Left ventricle myocardium inferior (tissue), 1 donor: ENCODE measurements around the gene CES5A. TPM values are rescaled to one million over a fixed set of nuclear protein-coding genes. Genes with fewer than 3 reads are reported as not detected.

Source experiments
- DNase-seq: peaks from one replicate; pipeline ENCODE4 v3.0.0-alpha.2; 2020
- H3K27ac ChIP-seq: fragments of 200-600 bp; replicated peaks from 2 replicates; pipeline ENCODE4 v1.8.0; 2021
- H3K27me3 ChIP-seq: fragments of 200-600 bp; 2 replicates; pipeline ENCODE4 v1.8.0; 2021; ENCODE audit warnings: low read depth
- H3K36me3 ChIP-seq: fragments of 200-600 bp; 2 replicates; pipeline ENCODE4 v1.8.0; 2021
- H3K4me1 ChIP-seq: fragments of 200-600 bp; 2 replicates; pipeline ENCODE4 v1.8.0; 2021
- H3K4me3 ChIP-seq: fragments of 200-600 bp; 2 replicates; pipeline ENCODE4 v1.8.0; 2021; ENCODE audit warnings: mild to moderate bottlenecking, moderate library complexity
- H3K9me3 ChIP-seq: fragments of 200-600 bp; replicated peaks from 2 replicates; pipeline ENCODE4 v1.8.0; 2021
- intact Hi-C: fragments of 100-400 bp; cut with micrococcal nuclease; formaldehyde crosslinking; loops from one replicate; pipeline ENCODE4 v1.11.0; 2022
- long read RNA-seq: library from polyadenylated mRNA; unstranded; transcript quantifications from one replicate; pipeline ENCODE4 v2.0.0, GENCODE V29; 2021
- total RNA-seq: library from RNA; stranded (reverse); fragmentation: NEBNext Ultra II Directional; extraction: Animal tissue kit (Norgen Biotek cat#: 25700); gene quantifications from one replicate; pipeline ENCODE4 v1.2.1, GENCODE V29; 2021
- TF ChIP-seq, protein P1 (sequence below): fragments of 200-600 bp; IDR thresholded peaks from 2 replicates; pipeline ENCODE4 v1.8.0; 2021; ENCODE audit warnings: antibody characterized with exemption, mild to moderate bottlenecking, borderline replicate concordance
- donor health status: DM: no; HTN: yes; CAD: no; lungs with severe emphysema.

Gene CES5A
- not detected for total RNA-seq
- long read RNA-seq = 0 reads

DNA sequence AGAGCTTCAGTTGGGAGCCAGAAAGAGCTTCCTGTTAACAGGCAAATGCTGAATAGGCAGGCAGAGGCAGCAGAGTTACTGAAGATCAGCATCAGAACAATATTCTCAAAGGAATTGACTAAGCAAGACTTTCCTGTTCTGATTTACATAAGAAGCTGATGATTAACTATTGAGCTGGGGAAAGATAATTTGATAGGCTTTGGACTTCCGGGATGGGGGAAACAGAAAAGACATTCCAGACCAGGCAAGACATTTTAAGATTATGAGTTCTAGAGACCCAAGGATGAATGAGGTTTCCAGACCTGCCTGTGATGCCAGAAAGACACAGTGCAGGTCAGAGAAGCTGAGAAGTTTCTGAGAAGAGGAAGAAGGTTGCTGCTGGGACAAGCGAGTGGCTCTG is at the start of gene CES5A:
Gene CES5A, minus strand, starts transcription at position 101 of the 400 bp plus-strand sequence. CDS start 152 bp downstream, outside the sequence.
- TF ChIP-seq, protein P1, sequence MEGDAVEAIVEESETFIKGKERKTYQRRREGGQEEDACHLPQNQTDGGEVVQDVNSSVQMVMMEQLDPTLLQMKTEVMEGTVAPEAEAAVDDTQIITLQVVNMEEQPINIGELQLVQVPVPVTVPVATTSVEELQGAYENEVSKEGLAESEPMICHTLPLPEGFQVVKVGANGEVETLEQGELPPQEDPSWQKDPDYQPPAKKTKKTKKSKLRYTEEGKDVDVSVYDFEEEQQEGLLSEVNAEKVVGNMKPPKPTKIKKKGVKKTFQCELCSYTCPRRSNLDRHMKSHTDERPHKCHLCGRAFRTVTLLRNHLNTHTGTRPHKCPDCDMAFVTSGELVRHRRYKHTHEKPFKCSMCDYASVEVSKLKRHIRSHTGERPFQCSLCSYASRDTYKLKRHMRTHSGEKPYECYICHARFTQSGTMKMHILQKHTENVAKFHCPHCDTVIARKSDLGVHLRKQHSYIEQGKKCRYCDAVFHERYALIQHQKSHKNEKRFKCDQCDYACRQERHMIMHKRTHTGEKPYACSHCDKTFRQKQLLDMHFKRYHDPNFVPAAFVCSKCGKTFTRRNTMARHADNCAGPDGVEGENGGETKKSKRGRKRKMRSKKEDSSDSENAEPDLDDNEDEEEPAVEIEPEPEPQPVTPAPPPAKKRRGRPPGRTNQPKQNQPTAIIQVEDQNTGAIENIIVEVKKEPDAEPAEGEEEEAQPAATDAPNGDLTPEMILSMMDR = no peak
- no peaks in the 10 kb centered on the region for H3K9me3 ChIP-seq
- H3K4me1 ChIP-seq = no peaks in the 10 kb centered on the region
- H3K27ac ChIP-seq = no peak within 1 kb of the TSS
- no peak for DNase-seq
- H3K36me3 ChIP-seq = no peaks in the 10 kb centered on the region
- H3K27me3 ChIP-seq = peaks cover 41% of the 10 kb centered on the region
- intact Hi-C loops = no loop called here
- H3K4me3 ChIP-seq = no peak within 1 kb of the TSS

DNA sequence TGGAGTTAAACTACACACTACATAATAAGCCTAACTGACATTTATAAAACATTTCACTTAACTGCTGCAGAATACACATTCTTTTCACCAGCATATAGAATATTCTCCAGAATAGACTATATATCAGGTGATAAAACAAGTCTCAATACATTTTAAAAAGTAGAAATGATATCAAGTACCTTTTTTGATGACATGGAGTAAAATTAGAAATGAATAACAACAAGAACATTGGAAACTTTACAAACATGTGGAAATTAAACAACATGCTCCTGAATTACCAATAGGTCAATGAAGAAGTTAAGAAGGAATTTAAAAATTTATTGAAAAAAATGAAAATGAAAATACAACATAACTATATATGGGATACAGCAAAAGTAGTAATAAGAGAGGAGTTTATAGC is 47.5 kb upstream of the CES5A start:
- no peak overlapping the region for H3K27ac ChIP-seq
- H3K9me3 ChIP-seq = peaks cover 14% of the 10 kb centered on the region
- no peaks in the 10 kb centered on the region for H3K27me3 ChIP-seq
- H3K4me3 ChIP-seq = no peak overlapping the region
- TF ChIP-seq, protein P1 = no peak
- no peaks in the 10 kb centered on the region for H3K4me1 ChIP-seq
- intact Hi-C loops = no loop called here
- DNase-seq = no peak
- H3K36me3 ChIP-seq = no peaks in the 10 kb centered on the region

- DNase-seq = no peak
- no peaks in the 10 kb centered on the region for H3K27me3 ChIP-seq
- H3K9me3 ChIP-seq = peaks cover 14% of the 10 kb centered on the region
- H3K36me3 ChIP-seq = no peaks in the 10 kb centered on the region
- H3K4me1 ChIP-seq = peaks cover 24% of the 10 kb centered on the region
- H3K4me3 ChIP-seq = no peak overlapping the region
- H3K27ac ChIP-seq = no peak overlapping the region
- TF ChIP-seq, protein P1 = no peak
- intact Hi-C loops = no loop called here
Measured at GRCh38 chr16:55917373-55918160, 42.4 kb upstream of the CES5A start.

DNA sequence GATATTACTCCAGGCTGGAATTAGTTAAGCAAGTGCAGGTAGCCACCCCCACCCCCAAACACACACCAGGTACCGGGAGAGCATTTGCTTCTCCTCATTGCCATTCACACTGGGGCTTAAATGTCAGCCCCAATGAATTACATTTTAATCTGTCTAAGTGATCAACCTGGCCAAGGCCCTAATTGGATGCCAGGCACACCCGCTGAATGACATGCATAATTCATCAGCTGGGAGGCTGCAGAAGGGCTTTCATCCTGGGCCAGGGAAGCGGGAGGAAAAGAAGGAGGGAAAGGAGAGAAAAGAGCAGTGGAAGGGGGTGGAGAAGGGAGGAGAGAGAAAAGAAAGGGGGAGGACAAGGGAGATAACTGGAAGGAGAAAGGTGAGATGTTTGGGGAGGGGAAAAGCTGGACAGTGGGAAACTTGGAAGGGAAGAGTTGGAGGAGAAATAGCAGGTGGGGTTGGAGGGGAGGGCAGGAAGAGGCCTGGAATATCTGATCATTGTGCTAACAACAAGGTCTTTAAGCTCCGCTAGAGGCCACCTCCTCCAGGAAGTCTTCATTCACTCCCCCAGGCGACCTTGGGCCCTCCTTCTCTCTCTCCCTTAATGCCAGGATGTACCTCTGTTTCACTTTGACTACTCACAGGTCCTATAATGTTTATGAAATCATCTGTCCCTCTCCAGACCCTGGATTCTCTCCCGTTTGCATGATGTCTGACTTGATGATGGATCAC is 40.1 kb upstream of the CES5A start:
- Histone ChIP-seq H3K9me3 (peaks cover 7% of the 10 kb centered on the region), H3K36me3 (no peaks in the 10 kb centered on the region), H3K27me3 (no peaks in the 10 kb centered on the region), H3K4me1 (peaks cover 33% of the 10 kb centered on the region), H3K27ac (no peak overlapping the region), H3K4me3 (no peak overlapping the region)
- DNase-seq = no peak
- intact Hi-C loops = no loop called here
- TF ChIP-seq, protein P1 = no peak

GRCh38 chr16:55914383-55914782 is 39.2 kb upstream of the CES5A start:
- TF ChIP-seq, protein P1 = no peak
- H3K9me3 ChIP-seq = peaks cover 4% of the 10 kb centered on the region
- H3K36me3 ChIP-seq = no peaks in the 10 kb centered on the region
- intact Hi-C loops = no loop called here
- H3K4me3 ChIP-seq = no peak overlapping the region
- peaks cover 33% of the 10 kb centered on the region for H3K4me1 ChIP-seq
- no peak for DNase-seq
- H3K27me3 ChIP-seq = no peaks in the 10 kb centered on the region
- H3K27ac ChIP-seq = peak overlapping the region; percentile 87
